Lower leg skin (tissue), 3 donors: ENCODE measurements around the gene AGO4.

Source experiments
- CTCF ChIP-seq, 3 donors: fragments of 450-650 bp; IDR thresholded peaks; one replicate each; pipeline ENCODE4 v1.5.1; 2016; ENCODE audit warnings: antibody characterized with exemption in 3 of 3, mild to moderate bottlenecking in 3 of 3, moderate library complexity in 2 of 3
- POLR2A ChIP-seq, 2 donors: fragments of 450-650 bp; IDR thresholded peaks; one replicate each; pipeline ENCODE4 v1.6.1; 2016 to 2017; ENCODE audit warnings: antibody characterized with exemption in 2 of 2, mild to moderate bottlenecking in 1 of 2, moderate library complexity in 1 of 2

- TF ChIP-seq POLR2A (IDR thresholded peaks at IDR 0.05) (no peak), CTCF (IDR thresholded peaks at IDR 0.05) (no peak)
Observed at GRCh38 chr1:35894183-35894582, 86.4 kb downstream of the AGO4 start.
